MCF 10A (cell line): Measurements from ENCODE around the gene PROKR1. TPM values are rescaled to one million over a fixed set of nuclear protein-coding genes. Genes with fewer than 3 reads are reported as not detected.

Experiments used
- BruUV-seq: library from RNA; stranded (reverse); fragments of 400-500 nt; replicated peaks from 2 replicates; lab custom pipeline; 2021; lab: Mats Ljungman, UMichigan
- CTCF ChIA-PET: fragments of 300-600 bp; sonication (Branson Sonifier 250); formaldehyde crosslinking; extraction: SDS; loops from one replicate; lab custom pipeline; 2021; ENCODE audit warnings: antibody characterized with exemption, inconsistent platforms; lab: Yijun Ruan, JAX
- POLR2A ChIA-PET: fragments of 300-600, 350-650 bp; sonication (Branson Sonifier 250); formaldehyde crosslinking; extraction: SDS; loops from one replicate; lab custom pipeline; 2020; ENCODE audit warnings: antibody characterized with exemption, inconsistent platforms; lab: Yijun Ruan, JAX
- DNase-seq: peaks from one replicate; pipeline ENCODE4 v3.0.0-alpha.2; 2018; ENCODE audit not compliant: unreplicated experiment
- H3K27ac Mint-ChIP-seq: one replicate; pipeline ENCODE4 v1.8.0; 2022; ENCODE audit warnings: mild to moderate bottlenecking, low read depth, mixed read lengths; ENCODE audit not compliant: unreplicated experiment
- H3K27me3 Mint-ChIP-seq: one replicate; pipeline ENCODE4 v1.8.0; 2022; ENCODE audit warnings: mixed read lengths; ENCODE audit not compliant: insufficient read depth, unreplicated experiment
- H3K36me3 Mint-ChIP-seq: one replicate; pipeline ENCODE4 v1.8.0; 2022; ENCODE audit warnings: mild to moderate bottlenecking, moderate library complexity, mixed read lengths; ENCODE audit not compliant: insufficient read depth, unreplicated experiment
- H3K4me1 Mint-ChIP-seq: one replicate; pipeline ENCODE4 v1.8.0; 2022; ENCODE audit warnings: mixed read lengths; ENCODE audit not compliant: insufficient read depth, unreplicated experiment
- H3K4me3 Mint-ChIP-seq: one replicate; pipeline ENCODE4 v1.8.0; 2022; ENCODE audit warnings: mild to moderate bottlenecking, moderate library complexity, mixed read lengths; ENCODE audit not compliant: unreplicated experiment
- H3K9me3 Mint-ChIP-seq: one replicate; pipeline ENCODE4 v1.8.0; 2022; ENCODE audit warnings: mixed read lengths; ENCODE audit not compliant: unreplicated experiment
- CTCF ChIP-seq: fragments of 200-600 bp; IDR thresholded peaks from one replicate; pipeline ENCODE4 v1.8.0; 2022; ENCODE audit warnings: antibody characterized with exemption, mild to moderate bottlenecking; ENCODE audit not compliant: unreplicated experiment
- intact Hi-C: fragments of 100-400 bp; cut with micrococcal nuclease; formaldehyde crosslinking; loops from 2 replicates; pipeline ENCODE4 v1.14.1; 2022
- total RNA-seq: library from RNA; stranded (reverse); gene quantifications from 2 replicates; pipeline ENCODE4 v1.2.3, GENCODE V29; 2022

The PROKR1 gene
- total RNA-seq, 1 experiment from 2014 or later = not detected

DNA sequence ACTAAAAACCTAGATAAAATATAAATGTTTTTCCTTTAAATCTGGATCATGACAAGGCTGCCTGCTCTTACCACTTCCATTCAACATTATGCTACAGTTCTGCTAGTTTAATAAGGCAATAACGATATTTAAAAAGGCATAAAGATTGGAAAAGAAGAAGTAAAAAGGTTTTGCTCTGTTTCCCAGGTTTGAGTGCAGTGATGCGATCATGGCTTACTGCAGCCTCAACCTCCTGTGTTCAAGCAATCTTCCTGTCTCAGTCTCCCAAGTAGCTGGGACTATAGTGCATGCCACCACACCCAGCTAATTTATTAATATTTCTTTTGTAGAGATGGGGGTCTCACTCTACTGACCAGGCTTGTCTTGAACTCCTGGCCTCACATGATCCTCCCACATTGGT is 40.8 kb downstream of the PROKR1 start:
- no TSS peak for BruUV-seq
- ChIA-PET POLR2A (no interaction called here), CTCF (no interaction called here)
- Mint-ChIP-seq H3K4me1 (no peaks in the 10 kb centered on the region), H3K9me3 (peaks cover 11% of the 10 kb centered on the region), H3K36me3 (no peaks in the 10 kb centered on the region), H3K4me3 (no peak overlapping the region), H3K27me3 (peaks cover 14% of the 10 kb centered on the region), H3K27ac (no peak overlapping the region)
- DNase-seq = no peak
- intact Hi-C loops = no loop called here
- no peak for TF ChIP-seq CTCF

- CTCF ChIA-PET = no interaction called here
- no peak for DNase-seq
- Mint-ChIP-seq H3K9me3 (peaks cover 1% of the 10 kb centered on the region), H3K4me3 (no peak overlapping the region), H3K27ac (no peak overlapping the region), H3K4me1 (no peaks in the 10 kb centered on the region), H3K27me3 (peaks cover 13% of the 10 kb centered on the region), H3K36me3 (no peaks in the 10 kb centered on the region)
- POLR2A ChIA-PET = no interaction called here
- intact Hi-C loops = no loop called here
- no TSS peak for BruUV-seq
- TF ChIP-seq CTCF = no peak
These were observed 42.8 kb downstream of the PROKR1 start for GRCh38 chr2:68686178-68686577.

- CTCF ChIA-PET = no interaction called here
- POLR2A ChIA-PET = no interaction called here
- no peak for DNase-seq
- Mint-ChIP-seq H3K4me3 (no peak overlapping the region), H3K4me1 (no peaks in the 10 kb centered on the region), H3K27ac (no peak overlapping the region), H3K27me3 (peaks cover 4% of the 10 kb centered on the region), H3K9me3 (no peaks in the 10 kb centered on the region), H3K36me3 (no peaks in the 10 kb centered on the region)
- no peak for TF ChIP-seq CTCF
- intact Hi-C loops = no loop called here
- no TSS peak for BruUV-seq
These were observed 43.6 kb downstream of the PROKR1 start for GRCh38 chr2:68687018-68687417.

DNA sequence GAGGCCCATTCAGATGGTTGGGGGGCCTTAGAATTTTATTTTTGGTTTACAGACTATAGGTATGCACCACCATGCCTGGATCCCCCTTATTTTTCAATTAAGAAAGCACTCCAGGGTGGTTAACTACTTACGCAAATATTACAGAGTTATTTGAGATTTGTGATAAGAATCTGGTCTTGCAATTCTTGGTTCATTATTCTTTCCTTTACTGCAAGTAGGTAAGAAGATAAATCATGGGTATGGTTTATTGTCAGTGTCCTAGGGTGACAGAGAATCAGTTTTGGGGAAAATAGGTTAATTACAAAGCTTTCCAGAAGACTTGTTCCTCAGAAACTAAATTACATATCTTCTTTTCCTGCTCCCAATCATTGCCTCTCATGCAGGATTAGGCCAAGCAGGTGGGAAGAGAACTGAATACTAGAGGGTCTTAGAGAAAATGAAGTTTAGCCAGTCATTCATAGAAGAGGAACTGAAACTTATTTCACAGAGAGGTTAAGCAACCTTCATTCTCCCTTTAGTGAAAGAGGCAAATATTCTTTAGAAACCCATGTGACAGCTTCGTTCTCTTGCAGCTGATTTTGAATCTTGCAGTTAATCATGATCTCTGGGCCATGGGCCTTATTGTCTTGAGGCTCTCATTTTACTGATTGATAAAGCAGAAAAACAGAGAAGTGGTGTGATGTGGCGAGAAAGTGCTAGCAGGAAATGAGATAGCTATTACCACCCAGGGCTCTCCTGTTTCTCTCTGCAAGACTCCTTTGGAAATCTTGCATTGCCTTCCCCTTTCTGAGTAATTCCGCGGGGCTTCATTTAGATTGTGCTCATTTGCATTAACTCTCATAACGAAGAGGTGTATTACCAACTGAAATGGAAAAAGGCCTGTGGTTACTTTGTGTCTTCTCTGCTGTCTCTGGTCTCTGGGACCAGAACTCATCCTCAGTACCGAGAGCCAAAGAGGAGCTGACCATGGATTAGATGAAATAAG is 46.5 kb downstream of the PROKR1 start:
- no peak for TF ChIP-seq CTCF
- Mint-ChIP-seq H3K27ac (no peak overlapping the region), H3K4me1 (no peaks in the 10 kb centered on the region), H3K36me3 (no peaks in the 10 kb centered on the region), H3K9me3 (no peaks in the 10 kb centered on the region), H3K27me3 (no peaks in the 10 kb centered on the region), H3K4me3 (no peak overlapping the region)
- CTCF ChIA-PET = interaction anchor here (1.2 kb wide), 1 partner anchor 19 kb away, joined by 5 read pairs; no protein-coding TSS in a partner anchor
- no TSS peak for BruUV-seq
- POLR2A ChIA-PET = no interaction called here
- no peak for DNase-seq
- intact Hi-C loops = no loop called here
